ENCODE data around the gene RFX8.
"Not testable (repeated sequence)": the region's sequence is repeated elsewhere in the genome, so short reads cannot be mapped to it uniquely, and the experiment has no call there.

RFX8 gene

DNA sequence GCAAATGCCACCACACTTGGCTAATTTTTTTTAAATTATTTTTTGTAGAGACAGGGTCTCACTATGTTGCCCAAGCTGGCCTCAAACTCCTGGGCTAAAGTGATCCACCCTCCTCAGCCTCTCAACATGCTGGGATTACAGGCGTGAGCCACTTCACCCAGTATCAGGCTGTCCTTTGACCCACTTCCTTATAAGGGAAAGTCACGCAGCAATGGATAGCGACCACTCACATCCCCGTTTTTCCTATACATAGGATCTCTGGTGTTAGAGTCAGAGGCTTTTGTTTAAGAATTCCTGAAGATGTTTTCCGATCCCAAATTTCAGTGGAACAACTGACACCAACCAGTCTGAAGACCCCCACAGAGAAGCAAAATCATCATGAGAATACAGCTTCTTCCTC, 41.4 kb upstream of the RFX8 start:
- TF ChIP-seq, protein P1, sequence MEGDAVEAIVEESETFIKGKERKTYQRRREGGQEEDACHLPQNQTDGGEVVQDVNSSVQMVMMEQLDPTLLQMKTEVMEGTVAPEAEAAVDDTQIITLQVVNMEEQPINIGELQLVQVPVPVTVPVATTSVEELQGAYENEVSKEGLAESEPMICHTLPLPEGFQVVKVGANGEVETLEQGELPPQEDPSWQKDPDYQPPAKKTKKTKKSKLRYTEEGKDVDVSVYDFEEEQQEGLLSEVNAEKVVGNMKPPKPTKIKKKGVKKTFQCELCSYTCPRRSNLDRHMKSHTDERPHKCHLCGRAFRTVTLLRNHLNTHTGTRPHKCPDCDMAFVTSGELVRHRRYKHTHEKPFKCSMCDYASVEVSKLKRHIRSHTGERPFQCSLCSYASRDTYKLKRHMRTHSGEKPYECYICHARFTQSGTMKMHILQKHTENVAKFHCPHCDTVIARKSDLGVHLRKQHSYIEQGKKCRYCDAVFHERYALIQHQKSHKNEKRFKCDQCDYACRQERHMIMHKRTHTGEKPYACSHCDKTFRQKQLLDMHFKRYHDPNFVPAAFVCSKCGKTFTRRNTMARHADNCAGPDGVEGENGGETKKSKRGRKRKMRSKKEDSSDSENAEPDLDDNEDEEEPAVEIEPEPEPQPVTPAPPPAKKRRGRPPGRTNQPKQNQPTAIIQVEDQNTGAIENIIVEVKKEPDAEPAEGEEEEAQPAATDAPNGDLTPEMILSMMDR (IDR thresholded peaks at IDR 0.05; ENCODE audit: borderline replicate concordance, control extremely low read depth, extremely low read depth, insufficient read depth, missing control alignments): no peak
- in situ Hi-C loops (cut with MboI; ENCODE audit: low sequenced_read_pairs, unreplicated experiment): no loop called here

DNA sequence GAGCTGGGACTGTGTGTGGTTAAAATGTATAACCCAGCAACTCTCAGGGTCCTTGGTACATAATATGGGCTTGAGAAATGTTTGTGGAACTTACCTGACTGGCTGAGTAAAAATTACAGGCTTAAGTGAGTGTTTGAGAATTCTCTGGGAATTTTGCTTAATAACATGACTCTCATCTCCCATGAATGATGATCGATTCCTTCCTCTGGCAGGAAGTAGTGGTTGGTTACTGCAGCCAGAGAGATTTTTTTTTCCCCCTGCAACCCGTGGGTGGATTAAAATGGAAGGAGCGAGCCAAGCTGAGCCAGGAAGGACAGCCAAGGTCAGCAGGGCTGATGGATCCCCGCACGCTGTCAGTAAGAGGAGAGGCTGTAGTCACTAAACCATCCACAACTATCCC, 40.6 kb upstream of the RFX8 start:
- TF ChIP-seq, protein P1 (IDR thresholded peaks at IDR 0.05; ENCODE audit: borderline replicate concordance, control extremely low read depth, extremely low read depth, insufficient read depth, missing control alignments): no peak
- DNase-seq (ENCODE audit: low spot score): no peak
- in situ Hi-C loops (cut with MboI; ENCODE audit: low sequenced_read_pairs, unreplicated experiment): no loop called here

More for the DNA sequence above, 41.4 kb upstream of the RFX8 start:
- DNase-seq (ENCODE audit: low spot score): no peak

DNA sequence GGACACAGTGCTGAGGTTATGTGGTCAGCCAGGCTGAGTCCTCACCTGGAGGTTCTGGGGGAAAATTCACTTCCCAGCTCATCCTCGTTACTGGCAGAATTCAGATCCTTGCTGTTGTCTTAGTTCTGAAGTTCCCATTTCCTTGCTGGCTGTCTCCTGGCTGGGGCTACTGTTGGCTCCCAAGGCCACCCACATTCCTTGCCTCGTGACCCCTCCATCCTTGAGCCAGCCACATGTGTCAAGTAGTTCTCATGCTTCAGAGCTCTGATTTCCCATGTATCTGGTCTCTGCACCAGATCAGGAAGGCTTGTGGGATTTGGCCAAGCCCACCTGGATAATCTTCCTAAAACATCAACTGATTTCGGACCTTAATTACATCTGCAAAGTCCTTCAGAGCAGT, 38.1 kb upstream of the RFX8 start:
- DNase-seq (ENCODE audit: low spot score): no peak
- TF ChIP-seq, protein P1 (IDR thresholded peaks at IDR 0.05; ENCODE audit: borderline replicate concordance, control extremely low read depth, extremely low read depth, insufficient read depth, missing control alignments): no peak
- in situ Hi-C loops (cut with MboI; ENCODE audit: low sequenced_read_pairs, unreplicated experiment): no loop called here

DNA sequence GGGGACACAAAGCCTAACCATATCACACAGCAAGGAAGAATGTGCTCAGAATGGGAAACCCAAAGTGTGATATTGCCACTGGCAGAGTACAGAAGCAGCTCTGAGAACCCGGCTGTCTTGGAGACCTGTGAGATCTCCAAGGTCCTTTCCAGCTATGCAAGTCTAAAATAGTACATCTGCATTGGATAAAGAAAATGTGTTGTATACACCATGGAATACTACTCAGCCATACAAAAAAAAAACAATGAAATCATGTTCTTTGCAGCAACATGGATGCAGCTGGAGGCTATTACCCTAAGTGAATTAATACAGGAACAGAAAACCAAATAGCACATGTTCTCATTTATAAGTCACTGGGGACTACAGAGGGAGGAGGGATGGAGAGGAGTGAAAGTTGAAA, 36.5 kb upstream of the RFX8 start:
- TF ChIP-seq, protein P1 (IDR thresholded peaks at IDR 0.05; ENCODE audit: borderline replicate concordance, control extremely low read depth, extremely low read depth, insufficient read depth, missing control alignments): no peak
- in situ Hi-C loops (cut with MboI; ENCODE audit: low sequenced_read_pairs, unreplicated experiment): no loop called here
- no peak for DNase-seq (ENCODE audit: low spot score)

DNA sequence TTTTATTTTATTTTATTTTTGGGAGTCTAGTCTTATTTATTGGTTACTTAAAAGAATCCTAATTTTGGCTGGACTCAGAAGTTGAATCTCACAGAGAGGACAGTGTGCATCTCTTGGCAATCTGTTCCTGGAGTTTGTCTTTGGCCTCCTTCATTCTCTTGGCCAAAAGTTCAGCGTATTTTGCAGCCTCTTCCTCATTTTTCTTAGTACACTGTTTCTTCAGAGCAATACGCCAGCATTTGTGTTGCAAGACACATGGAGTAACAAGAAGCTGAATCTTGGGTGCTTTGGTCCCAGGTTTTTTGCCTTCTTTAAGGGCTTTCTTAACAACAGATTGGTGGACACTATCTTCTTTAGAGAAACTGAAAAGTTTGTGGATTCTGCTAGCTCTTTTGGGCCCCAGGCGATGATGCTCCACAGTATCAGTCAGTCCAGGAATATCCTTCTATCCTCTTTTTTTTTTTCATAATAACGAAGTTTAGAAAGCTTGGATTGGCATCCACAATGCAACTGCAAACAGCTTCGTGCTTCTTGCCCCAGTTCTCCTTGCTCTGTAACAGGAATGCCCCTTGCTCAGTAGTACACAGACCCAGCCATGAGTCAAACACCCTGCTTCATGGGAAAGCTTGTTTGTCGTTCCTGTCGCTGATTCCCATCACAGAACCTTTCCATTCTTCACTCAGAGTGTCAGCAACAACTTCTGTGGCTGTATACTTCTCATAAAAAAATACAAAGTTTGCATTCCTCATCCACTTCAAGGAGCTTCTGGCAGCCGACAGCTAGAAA, 34.8 kb upstream of the RFX8 start:
- TF ChIP-seq, protein P1 (IDR thresholded peaks at IDR 0.05; ENCODE audit: borderline replicate concordance, control extremely low read depth, extremely low read depth, insufficient read depth, missing control alignments): no peak
- DNase-seq (ENCODE audit: low spot score): no peak
- in situ Hi-C loops (cut with MboI; ENCODE audit: low sequenced_read_pairs, unreplicated experiment): no loop called here

- DNase-seq (ENCODE audit: low spot score): no peak
- TF ChIP-seq, protein P1 (IDR thresholded peaks at IDR 0.05; ENCODE audit: borderline replicate concordance, control extremely low read depth, extremely low read depth, insufficient read depth, missing control alignments): no peak
- in situ Hi-C loops (cut with MboI; ENCODE audit: low sequenced_read_pairs, unreplicated experiment): no loop called here
These were observed 33.7 kb upstream of the RFX8 start for GRCh38 chr2:101508636-101509035.

GRCh38 chr2:101505276-101505675, 30.4 kb upstream of the RFX8 start:
- DNase-seq (ENCODE audit: low spot score); in situ Hi-C loops (cut with MboI; ENCODE audit: low sequenced_read_pairs, unreplicated experiment): not testable (repeated sequence)

DNA sequence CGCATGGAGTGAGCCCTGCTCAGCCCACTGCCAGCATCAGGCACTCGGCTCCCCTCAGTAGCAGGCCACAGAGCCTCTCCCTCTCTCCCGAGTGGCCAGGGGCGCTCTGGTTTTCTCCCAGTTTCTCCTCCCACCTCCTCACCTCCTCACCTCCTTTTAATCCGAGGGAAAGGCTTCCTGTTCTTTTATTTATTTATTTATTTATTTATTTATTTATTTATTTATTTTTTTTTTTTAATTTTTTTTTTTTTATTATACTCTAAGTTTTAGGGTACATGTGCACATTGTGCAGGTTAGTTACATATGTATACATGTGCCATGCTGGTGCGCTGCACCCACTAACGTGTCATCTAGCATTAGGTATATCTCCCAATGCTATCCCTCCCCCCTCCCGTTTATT, 29.8 kb upstream of the RFX8 start:
- in situ Hi-C loops (cut with MboI; ENCODE audit: low sequenced_read_pairs, unreplicated experiment); DNase-seq (ENCODE audit: low spot score): not testable (repeated sequence)
